Activated gamma-delta T cell (primary cell): Measurements from ENCODE around the gene BACH2.
"Not testable (repeated sequence)": the region's sequence is repeated elsewhere in the genome, so short reads cannot be mapped to it uniquely, and the experiment has no call there.

Experiments used
- DNase-seq: peaks from one replicate; lab custom pipeline; 2025; lab: John Stamatoyannopoulos, UW

Gene BACH2

GRCh38 chr6:89940225-89941027, 356.2 kb downstream of the BACH2 start:
- no peak for DNase-seq

- DNase-seq, result no peak
Observed at GRCh38 chr6:89939144-89939543, 357.5 kb downstream of the BACH2 start.

GRCh38 chr6:89938014-89938413, 358.6 kb downstream of the BACH2 start:
- no peak for DNase-seq

GRCh38 chr6:89936177-89936576, 360.5 kb downstream of the BACH2 start:
- no peak for DNase-seq

- no peak for DNase-seq
Observed at GRCh38 chr6:89934685-89935366, 361.8 kb downstream of the BACH2 start.

GRCh38 chr6:89932245-89932802, 364.3 kb downstream of the BACH2 start:
- DNase-seq, result no peak

GRCh38 chr6:89930789-89931188, 365.9 kb downstream of the BACH2 start:
- no peak for DNase-seq

GRCh38 chr6:89928604-89929003, 368.0 kb downstream of the BACH2 start:
- DNase-seq, result no peak

- DNase-seq, result no peak
Observed at GRCh38 chr6:89927791-89928550, 368.7 kb downstream of the BACH2 start.

GRCh38 chr6:89927264-89927663, 369.4 kb downstream of the BACH2 start:
- DNase-seq, result no peak

GRCh38 chr6:89925826-89926225, 370.8 kb downstream of the BACH2 start:
- DNase-seq, result no peak

GRCh38 chr6:89924231-89924630, 372.4 kb downstream of the BACH2 start:
- DNase-seq, result no peak

- no peak for DNase-seq
Observed at GRCh38 chr6:89921691-89922090, 375.0 kb downstream of the BACH2 start.

- DNase-seq, result no peak
Observed at GRCh38 chr6:89921197-89921596, 375.4 kb downstream of the BACH2 start.

- no peak for DNase-seq
Observed at GRCh38 chr6:89917801-89918366, 378.8 kb downstream of the BACH2 start.

GRCh38 chr6:89917216-89917615, 379.4 kb downstream of the BACH2 start:
- DNase-seq, result no peak

GRCh38 chr6:89916136-89916920, 380.3 kb downstream of the BACH2 start:
- DNase-seq, result no peak

GRCh38 chr6:89910902-89911240, 385.8 kb downstream of the BACH2 start:
- DNase-seq, result no peak

- DNase-seq, result not testable (repeated sequence)
Observed at GRCh38 chr6:89910001-89910901, 386.4 kb downstream of the BACH2 start.

- DNase-seq, result no peak
Observed at GRCh38 chr6:89895276-89895874, 401.3 kb downstream of the BACH2 start.
